Measurements from ENCODE around the gene COX6A1. TPM values are rescaled to one million over a fixed set of nuclear protein-coding genes. Genes with fewer than 3 reads are reported as not detected.

Gene COX6A1
- total RNA-seq, 2 experiments from 2014 or later = 323 to 355 TPM

GRCh38 chr12:120408771-120409170 lies 29.1 kb upstream of the COX6A1 start:
- POLR2A ChIA-PET = no interaction called here

GRCh38 chr12:120412421-120412820 lies 25.5 kb upstream of the COX6A1 start:
- Mint-ChIP-seq H3K27ac (no peak overlapping the region), H3K9me3 (no peaks in the 10 kb centered on the region), H3K27me3 (no peaks in the 10 kb centered on the region), H3K4me1 (no peaks in the 10 kb centered on the region), H3K4me3 (no peak overlapping the region), H3K36me3 (ENCODE audit: low read depth) (no peaks in the 10 kb centered on the region)
- ChIA-PET POLR2A (no interaction called here), CTCF (no interaction called here)
- no peak for DNase-seq

More at GRCh38 chr12:120408771-120409170, 29.1 kb upstream of the COX6A1 start:
- CTCF ChIA-PET = no interaction called here
- Mint-ChIP-seq H3K27ac (no peak overlapping the region), H3K9me3 (peaks cover 2% of the 10 kb centered on the region), H3K4me1 (peaks cover 3% of the 10 kb centered on the region), H3K4me3 (no peak overlapping the region), H3K27me3 (no peaks in the 10 kb centered on the region), H3K36me3 (ENCODE audit: low read depth) (no peaks in the 10 kb centered on the region)
- DNase-seq = no peak

DNA sequence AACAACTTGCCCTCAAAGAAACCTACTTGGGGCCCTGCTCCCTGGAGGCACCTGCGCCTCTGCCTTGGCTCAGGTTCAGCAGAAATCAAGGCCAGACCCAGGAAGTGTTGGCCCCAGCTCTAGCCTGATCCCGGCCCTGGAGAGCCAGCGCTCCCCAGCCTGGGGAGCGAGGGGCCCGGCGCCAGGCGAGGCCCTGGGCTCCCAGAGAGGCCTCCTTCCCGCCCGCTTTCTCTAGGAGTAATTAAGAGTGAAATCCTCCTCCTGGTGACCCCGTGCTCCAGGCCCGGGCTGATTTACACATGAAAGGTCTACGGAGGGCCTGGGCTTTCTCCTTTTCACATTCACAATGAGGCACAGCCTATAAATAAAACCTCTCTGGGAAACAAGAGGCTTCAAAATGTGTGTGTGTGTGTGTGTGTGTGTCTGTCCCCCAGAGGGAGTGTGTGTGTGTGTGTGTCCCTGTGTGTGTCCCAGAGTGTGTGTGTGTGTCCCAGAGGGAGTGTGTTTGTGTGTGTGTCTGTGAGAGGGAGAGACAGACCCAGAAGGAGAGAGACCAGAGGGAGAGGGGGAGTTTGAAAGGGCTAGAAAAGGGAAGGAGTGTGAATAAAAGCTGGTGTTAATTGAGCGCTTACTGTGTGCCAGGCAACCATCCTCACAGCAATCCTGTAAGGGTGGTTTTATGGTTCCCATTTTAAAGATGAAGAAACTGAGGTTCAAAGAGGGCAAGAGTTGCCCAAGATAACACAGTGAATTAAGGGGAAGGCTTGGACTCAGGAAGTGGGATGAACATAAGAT lies 23.8 kb upstream of the COX6A1 start:
- H3K27ac Mint-ChIP-seq = no peak overlapping the region
- ChIA-PET POLR2A (no interaction called here), CTCF (no interaction called here)
- no peak for DNase-seq
- no peaks in the 10 kb centered on the region for H3K4me1 Mint-ChIP-seq
- H3K9me3 Mint-ChIP-seq = no peaks in the 10 kb centered on the region
- no peaks in the 10 kb centered on the region for H3K36me3 Mint-ChIP-seq (ENCODE audit: low read depth)
- no peaks in the 10 kb centered on the region for H3K27me3 Mint-ChIP-seq
- H3K4me3 Mint-ChIP-seq = no peak overlapping the region

DNA sequence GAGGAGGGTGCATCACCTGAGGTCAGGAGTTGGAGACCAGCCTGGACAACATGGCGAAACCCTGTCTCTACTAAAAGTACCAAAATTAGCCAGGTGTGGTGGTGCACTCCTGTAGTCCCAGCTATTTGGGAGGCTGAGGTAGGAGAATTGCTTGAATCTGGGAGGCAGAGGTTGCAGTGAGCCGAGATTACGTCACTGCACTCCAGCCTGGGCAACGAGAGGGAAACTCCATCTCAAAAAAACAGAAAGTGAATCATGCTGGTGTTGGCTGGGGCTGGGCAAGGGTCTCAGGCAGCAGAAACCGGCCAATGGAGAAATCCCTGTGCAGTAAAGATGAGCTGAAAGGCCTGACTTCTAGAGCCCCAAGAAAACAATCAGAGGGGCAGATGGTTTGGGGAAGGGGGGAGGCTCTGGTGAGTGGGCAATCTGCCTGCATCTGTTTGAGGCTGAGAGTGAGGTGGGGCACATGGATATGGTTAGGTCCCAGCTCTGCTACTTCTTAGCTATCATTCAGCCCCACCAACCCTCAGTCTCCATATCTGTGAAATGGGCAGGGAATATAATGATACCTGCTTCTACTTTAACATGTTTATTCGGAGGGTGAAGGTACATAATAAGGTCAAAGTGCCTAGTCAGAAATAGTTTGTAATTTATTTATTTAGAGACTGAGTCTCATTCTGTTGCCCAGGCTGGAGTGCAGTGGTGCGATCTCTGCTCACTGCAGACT lies 21.3 kb upstream of the COX6A1 start:
- H3K36me3 Mint-ChIP-seq (ENCODE audit: low read depth) = no peaks in the 10 kb centered on the region
- H3K27ac Mint-ChIP-seq = no peak overlapping the region
- POLR2A ChIA-PET = no interaction called here
- CTCF ChIA-PET = interaction anchor here (0.5 to 1.2 kb wide), 2 partner anchors 12 to 100 kb away, joined by 3 to 4 read pairs; no protein-coding TSS in a partner anchor
- no peak overlapping the region for H3K4me3 Mint-ChIP-seq
- no peaks in the 10 kb centered on the region for H3K4me1 Mint-ChIP-seq
- no peak for DNase-seq
- no peaks in the 10 kb centered on the region for H3K9me3 Mint-ChIP-seq
- no peaks in the 10 kb centered on the region for H3K27me3 Mint-ChIP-seq

- H3K27me3 Mint-ChIP-seq = no peaks in the 10 kb centered on the region
- DNase-seq = no peak
- no peaks in the 10 kb centered on the region for H3K4me1 Mint-ChIP-seq
- CTCF ChIA-PET = interaction anchor here (0.6 kb wide), 1 partner anchor 279 kb away, joined by 3 read pairs; no protein-coding TSS in a partner anchor
- H3K9me3 Mint-ChIP-seq = no peaks in the 10 kb centered on the region
- POLR2A ChIA-PET = no interaction called here
- no peak overlapping the region for H3K4me3 Mint-ChIP-seq
- no peak overlapping the region for H3K27ac Mint-ChIP-seq
- no peaks in the 10 kb centered on the region for H3K36me3 Mint-ChIP-seq (ENCODE audit: low read depth)
These were observed 19.9 kb upstream of the COX6A1 start for GRCh38 chr12:120417917-120418580.

DNA sequence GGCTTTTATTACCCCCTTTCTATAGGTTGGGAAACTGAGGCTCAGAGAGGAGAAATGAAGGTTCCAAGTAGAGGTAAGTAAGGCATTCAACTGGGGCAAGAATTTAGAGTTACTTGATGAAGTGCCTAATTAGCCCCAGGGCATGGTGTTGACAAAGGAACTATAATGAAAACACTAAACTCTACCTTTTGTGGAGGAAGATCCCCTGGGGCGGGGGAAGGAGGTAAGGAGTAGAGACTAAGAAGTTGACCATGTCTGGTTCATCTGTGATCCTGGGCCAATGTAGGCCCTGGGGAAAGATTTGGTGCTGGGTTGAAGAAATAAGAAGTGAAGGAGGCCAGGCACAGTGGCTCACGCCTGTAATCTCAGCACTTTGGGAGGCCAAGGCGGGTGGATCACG lies 16.2 kb upstream of the COX6A1 start:
- H3K4me1 Mint-ChIP-seq = no peaks in the 10 kb centered on the region
- ChIA-PET CTCF (no interaction called here), POLR2A (no interaction called here)
- no peaks in the 10 kb centered on the region for H3K27me3 Mint-ChIP-seq
- no peaks in the 10 kb centered on the region for H3K9me3 Mint-ChIP-seq
- no peaks in the 10 kb centered on the region for H3K36me3 Mint-ChIP-seq (ENCODE audit: low read depth)
- no peak overlapping the region for H3K27ac Mint-ChIP-seq
- no peak overlapping the region for H3K4me3 Mint-ChIP-seq
- no peak for DNase-seq

GRCh38 chr12:120422892-120423456 lies 14.9 kb upstream of the COX6A1 start:
- CTCF ChIA-PET = no interaction called here
- no peak overlapping the region for H3K27ac Mint-ChIP-seq
- H3K9me3 Mint-ChIP-seq = no peaks in the 10 kb centered on the region
- H3K36me3 Mint-ChIP-seq (ENCODE audit: low read depth) = no peaks in the 10 kb centered on the region
- H3K4me3 Mint-ChIP-seq = no peak overlapping the region
- H3K4me1 Mint-ChIP-seq = no peaks in the 10 kb centered on the region
- POLR2A ChIA-PET = no interaction called here
- DNase-seq = no peak
- H3K27me3 Mint-ChIP-seq = no peaks in the 10 kb centered on the region

GRCh38 chr12:120425797-120426196 lies 12.1 kb upstream of the COX6A1 start:
- ChIA-PET POLR2A (no interaction called here), CTCF (no interaction called here)
- Mint-ChIP-seq H3K4me1 (peaks cover 3% of the 10 kb centered on the region), H3K36me3 (ENCODE audit: low read depth) (no peaks in the 10 kb centered on the region), H3K27me3 (peaks cover 2% of the 10 kb centered on the region), H3K4me3 (no peak overlapping the region), H3K27ac (no peak overlapping the region), H3K9me3 (no peaks in the 10 kb centered on the region)
- DNase-seq = no peak

- no peaks in the 10 kb centered on the region for H3K9me3 Mint-ChIP-seq
- H3K27me3 Mint-ChIP-seq = peaks cover 2% of the 10 kb centered on the region
- no peak for DNase-seq
- H3K36me3 Mint-ChIP-seq (ENCODE audit: low read depth) = no peaks in the 10 kb centered on the region
- ChIA-PET POLR2A (interaction anchor here (0.5 to 0.6 kb wide), 2 partner anchors 110 to 203 kb away, joined by 3 read pairs; no protein-coding TSS in a partner anchor), CTCF (interaction anchor here (0.6 to 1.4 kb wide), 3 partner anchors 12 to 89 kb away, joined by 3 to 4 read pairs (median 4); no protein-coding TSS in a partner anchor)
- H3K27ac Mint-ChIP-seq = no peak overlapping the region
- peaks cover 7% of the 10 kb centered on the region for H3K4me1 Mint-ChIP-seq
- no peak overlapping the region for H3K4me3 Mint-ChIP-seq
These were observed 9.2 kb upstream of the COX6A1 start for GRCh38 chr12:120428597-120429229.

- no peak for DNase-seq
- Mint-ChIP-seq H3K27ac (no peak overlapping the region), H3K36me3 (ENCODE audit: low read depth) (no peaks in the 10 kb centered on the region), H3K4me1 (peaks cover 7% of the 10 kb centered on the region), H3K9me3 (no peaks in the 10 kb centered on the region), H3K4me3 (no peak overlapping the region), H3K27me3 (peaks cover 2% of the 10 kb centered on the region)
- POLR2A ChIA-PET = interaction anchor here (0.6 kb wide), 1 partner anchor 202 kb away, joined by 3 read pairs; no protein-coding TSS in a partner anchor
- CTCF ChIA-PET = interaction anchor here (0.9 to 1.4 kb wide), 7 partner anchors 13 to 137 kb away, joined by 3 to 4 read pairs (median 4); no protein-coding TSS in a partner anchor
These were observed 8.5 kb upstream of the COX6A1 start for GRCh38 chr12:120429368-120429767.

DNA sequence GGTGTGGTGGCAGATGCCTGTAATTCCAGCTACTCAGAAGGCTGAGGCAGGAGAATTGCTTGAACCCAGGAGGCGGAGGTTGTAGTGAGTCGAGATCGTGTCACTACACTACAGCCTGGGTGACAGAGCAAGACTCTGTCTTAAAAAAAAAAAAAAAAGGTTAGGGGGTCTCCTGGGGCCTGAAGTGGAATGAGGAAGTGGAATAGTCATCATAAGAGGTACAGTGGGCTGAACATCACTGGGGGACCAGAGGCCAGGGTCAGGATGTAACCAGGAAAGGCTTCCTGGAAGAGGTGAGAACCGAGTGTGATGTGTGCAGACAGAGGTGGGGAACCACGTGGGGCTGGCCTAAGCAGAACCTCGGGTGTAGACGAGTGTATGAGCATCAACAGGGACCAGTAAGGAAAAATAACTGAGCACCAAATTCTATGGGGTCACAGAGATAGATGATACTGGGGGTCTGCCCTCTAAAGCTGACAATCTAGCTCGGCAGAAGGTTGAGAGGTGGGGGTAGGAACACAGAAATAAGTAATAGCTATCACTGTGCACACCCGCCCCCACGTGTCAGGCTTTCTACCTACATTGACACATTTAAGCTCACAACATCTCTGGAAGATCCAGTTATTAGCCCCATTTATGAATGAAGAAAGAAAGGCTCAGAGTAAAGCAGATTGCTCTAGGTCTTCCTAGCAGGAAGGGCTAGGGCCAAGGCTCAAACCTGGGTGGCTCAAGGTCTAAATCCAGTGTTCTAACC lies 5.0 kb upstream of the COX6A1 start:
- Mint-ChIP-seq H3K27me3 (peaks cover 2% of the 10 kb centered on the region), H3K4me1 (peaks cover 14% of the 10 kb centered on the region), H3K9me3 (no peaks in the 10 kb centered on the region), H3K27ac (no peak overlapping the region), H3K4me3 (no peak overlapping the region), H3K36me3 (ENCODE audit: low read depth) (no peaks in the 10 kb centered on the region)
- ChIA-PET POLR2A (no interaction called here), CTCF (interaction anchor here (0.6 to 1.0 kb wide), 2 partner anchors 131 to 731 kb away, joined by 3 read pairs; partner anchors contain the start of gene SIRT4)
- no peak for DNase-seq
